ENCODE data around the gene CTXND2.

DNA sequence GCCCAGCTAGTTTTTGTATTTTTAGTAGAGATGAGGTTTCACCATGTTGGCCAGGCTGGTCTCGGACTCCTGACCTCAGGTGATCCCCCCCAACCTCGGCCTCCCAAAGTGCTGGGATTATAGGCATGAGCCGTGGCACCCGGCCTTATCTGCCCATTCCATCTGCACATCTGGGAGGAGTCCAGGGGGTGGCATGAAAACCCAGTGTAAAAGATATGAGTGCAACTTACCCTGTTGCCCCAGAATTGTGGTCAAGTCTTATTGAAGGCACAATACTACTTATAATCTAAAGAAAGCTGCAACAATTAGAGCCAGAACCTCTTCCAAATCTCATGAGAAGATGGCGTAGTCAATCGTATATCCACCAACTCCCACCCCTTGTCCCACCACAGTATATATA lies 18.4 kb downstream of the CTXND2 start:
- TF ChIP-seq POLR2AphosphoS5 (IDR thresholded peaks at IDR 0.05; ENCODE audit: low read depth) (no peak), GABPA (IDR thresholded peaks at IDR 0.05; ENCODE audit: low read depth) (no peak), SPI1 (IDR thresholded peaks at IDR 0.05; ENCODE audit: borderline replicate concordance, low read depth) (no peak)
- TF ChIP-seq, protein P1, sequence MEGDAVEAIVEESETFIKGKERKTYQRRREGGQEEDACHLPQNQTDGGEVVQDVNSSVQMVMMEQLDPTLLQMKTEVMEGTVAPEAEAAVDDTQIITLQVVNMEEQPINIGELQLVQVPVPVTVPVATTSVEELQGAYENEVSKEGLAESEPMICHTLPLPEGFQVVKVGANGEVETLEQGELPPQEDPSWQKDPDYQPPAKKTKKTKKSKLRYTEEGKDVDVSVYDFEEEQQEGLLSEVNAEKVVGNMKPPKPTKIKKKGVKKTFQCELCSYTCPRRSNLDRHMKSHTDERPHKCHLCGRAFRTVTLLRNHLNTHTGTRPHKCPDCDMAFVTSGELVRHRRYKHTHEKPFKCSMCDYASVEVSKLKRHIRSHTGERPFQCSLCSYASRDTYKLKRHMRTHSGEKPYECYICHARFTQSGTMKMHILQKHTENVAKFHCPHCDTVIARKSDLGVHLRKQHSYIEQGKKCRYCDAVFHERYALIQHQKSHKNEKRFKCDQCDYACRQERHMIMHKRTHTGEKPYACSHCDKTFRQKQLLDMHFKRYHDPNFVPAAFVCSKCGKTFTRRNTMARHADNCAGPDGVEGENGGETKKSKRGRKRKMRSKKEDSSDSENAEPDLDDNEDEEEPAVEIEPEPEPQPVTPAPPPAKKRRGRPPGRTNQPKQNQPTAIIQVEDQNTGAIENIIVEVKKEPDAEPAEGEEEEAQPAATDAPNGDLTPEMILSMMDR (IDR thresholded peaks at IDR 0.05; ENCODE audit: insufficient read depth, low read length): no peak
